Epithelial cell of umbilical artery (primary cell): Measurements from ENCODE around the gene FAM234A. TPM values are rescaled to one million over a fixed set of nuclear protein-coding genes. Genes with fewer than 3 reads are reported as not detected.

Experiments
- total RNA-seq: library from RNA; depleted of rRNA; stranded (reverse); fragments of >200 nt; gene quantifications from 2 replicates; pipeline ENCODE4 v1.2.3, GENCODE V29; 2014

FAM234A gene, protein sequence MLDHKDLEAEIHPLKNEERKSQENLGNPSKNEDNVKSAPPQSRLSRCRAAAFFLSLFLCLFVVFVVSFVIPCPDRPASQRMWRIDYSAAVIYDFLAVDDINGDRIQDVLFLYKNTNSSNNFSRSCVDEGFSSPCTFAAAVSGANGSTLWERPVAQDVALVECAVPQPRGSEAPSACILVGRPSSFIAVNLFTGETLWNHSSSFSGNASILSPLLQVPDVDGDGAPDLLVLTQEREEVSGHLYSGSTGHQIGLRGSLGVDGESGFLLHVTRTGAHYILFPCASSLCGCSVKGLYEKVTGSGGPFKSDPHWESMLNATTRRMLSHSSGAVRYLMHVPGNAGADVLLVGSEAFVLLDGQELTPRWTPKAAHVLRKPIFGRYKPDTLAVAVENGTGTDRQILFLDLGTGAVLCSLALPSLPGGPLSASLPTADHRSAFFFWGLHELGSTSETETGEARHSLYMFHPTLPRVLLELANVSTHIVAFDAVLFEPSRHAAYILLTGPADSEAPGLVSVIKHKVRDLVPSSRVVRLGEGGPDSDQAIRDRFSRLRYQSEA
- 46.1 and 58.7 TPM in 2 replicates for total RNA-seq

DNA sequence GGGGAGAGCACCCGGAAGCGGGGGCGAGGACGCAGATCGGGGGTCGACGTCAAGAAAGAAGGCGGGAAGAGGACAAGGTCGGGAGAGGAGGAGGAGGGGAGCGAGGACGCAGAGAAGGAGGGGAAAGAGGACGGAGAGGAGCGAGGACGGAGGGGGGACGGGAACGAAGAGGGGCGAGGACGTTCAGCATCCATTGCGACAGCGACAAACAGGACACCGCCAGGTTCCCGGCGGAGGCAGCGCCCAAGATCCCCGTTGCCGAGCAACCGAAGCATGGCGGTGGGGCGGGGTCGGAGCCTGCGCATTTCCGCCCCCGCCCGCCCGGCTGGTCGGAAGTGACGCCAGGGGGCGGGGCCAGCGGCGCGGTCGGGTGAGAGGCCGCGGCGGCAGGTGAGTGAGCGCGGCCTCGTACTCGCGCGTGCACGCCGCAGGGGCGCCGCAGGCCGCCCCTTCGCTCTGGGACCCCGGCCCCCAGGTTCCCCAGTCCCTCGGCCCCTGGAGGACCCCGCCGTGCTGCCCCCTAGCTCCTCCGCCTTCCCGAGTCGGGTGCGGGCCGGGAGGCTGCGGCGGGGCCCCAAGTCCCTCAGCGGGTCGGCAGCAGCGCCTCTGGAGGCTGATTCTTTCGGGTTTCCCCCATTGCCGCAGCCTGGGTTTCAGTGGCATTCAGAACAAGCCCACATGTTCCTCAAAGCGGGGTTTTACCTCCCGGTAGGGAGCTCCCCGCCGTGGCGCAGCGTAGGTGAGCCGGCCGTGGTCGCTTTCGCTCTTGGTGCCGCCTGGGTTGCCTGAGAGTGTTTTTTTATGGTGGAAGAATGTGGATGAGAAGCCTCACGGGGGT, at the start of gene FAM234A:
Gene FAM234A, plus strand, starts transcription at position 354 of the 838 bp plus-strand sequence. CDS start 19,593 bp downstream, outside the sequence.

DNA sequence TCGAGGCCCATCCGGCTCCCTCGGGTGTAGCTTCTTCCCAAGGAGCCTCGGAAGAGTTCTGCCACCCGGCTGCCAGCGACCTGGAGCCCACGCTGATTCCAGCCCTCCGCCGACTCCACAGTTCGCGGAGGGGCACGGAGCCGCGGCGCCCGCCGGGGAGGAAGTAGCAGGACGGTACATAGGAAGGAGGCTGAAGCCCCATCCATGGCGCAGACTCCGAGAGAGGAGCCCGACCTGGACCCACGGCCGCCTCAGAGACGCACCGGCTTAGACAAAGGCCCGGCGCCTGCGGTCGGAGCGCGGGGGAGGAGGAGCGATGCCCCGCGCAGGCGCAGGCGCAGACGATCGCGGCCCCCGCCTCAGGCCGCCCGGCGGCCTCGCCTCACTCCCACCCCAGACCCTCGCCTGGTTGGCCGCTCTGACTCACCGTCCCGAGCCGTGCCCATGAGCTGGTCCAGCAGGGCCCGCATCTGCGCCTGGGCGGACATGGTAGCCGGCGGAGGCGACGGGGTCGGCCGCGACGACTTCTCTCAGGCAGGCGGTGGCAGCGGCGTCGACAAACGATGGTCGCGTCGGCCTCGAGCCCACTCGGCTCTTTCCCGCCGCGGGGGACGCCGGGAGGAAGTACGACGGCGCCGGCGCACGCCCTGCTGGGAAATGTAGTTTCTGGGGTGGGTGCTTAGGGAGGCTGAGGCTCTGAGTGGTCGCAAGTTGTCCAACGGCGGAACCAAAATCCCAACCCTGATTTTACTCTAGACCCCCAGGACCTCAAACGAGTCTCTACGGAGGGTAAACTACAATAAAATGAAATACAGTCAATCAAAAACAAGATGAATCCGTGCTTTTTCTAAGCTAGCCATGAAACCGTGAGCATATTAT, 5.5 kb upstream of the FAM234A start, which contains the start of gene LUC7L:
Gene LUC7L, minus strand, starts transcription at position 598 of the 879 bp plus-strand sequence. Its CDS starts 110 bp downstream, at position 488.

DNA sequence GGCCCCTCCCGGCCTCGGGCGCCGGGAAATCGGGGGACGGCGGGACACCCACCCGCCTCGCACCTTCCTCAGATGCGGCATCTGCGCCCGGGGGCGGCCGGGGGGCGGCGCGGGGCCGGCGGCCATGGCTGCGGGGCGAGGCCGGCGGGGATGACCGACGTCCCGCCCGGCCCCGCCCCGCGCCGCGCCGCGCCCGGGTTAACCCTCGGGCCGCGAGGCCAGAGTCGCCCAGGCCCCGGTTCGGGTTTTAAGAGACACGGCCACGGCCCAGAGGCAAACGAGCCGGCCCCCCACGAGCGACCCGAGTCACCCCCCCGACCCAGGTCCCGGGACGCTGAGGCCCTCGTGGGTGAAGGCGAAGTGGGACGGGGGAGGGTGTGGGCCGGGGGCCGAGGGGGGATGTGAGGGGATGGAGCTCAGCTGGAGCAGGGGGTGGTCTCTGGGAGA, 41.2 kb downstream of the FAM234A start, which contains the start of gene RGS11:
Gene RGS11, minus strand, starts transcription at position 159 of the 447 bp plus-strand sequence. Its CDS starts 33 bp downstream, at position 126.

DNA sequence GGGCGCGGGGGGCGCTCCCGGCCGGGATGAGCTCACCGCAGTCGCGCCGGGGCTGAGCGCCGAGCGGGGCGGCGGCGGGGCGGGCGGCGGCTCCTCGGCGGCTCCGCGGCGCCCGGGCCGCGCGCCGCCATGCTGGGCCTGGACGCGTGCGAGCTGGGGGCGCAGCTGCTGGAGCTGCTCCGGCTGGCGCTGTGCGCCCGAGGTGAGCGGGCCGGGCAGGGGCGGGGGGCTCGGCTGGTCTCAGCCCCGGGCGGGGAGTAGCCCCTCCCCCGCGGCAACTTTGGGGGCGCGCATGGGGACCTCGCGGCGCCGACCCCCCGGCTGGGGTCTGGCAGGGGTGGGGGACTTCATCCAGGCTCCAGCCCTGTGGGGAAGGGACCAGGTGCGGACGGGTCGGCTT, 45.9 kb downstream of the FAM234A start, which contains the start of gene ARHGDIG:
Gene ARHGDIG, plus strand, starts transcription at position 40 of the 400 bp plus-strand sequence. Its CDS starts 90 bp downstream, at position 130.

DNA sequence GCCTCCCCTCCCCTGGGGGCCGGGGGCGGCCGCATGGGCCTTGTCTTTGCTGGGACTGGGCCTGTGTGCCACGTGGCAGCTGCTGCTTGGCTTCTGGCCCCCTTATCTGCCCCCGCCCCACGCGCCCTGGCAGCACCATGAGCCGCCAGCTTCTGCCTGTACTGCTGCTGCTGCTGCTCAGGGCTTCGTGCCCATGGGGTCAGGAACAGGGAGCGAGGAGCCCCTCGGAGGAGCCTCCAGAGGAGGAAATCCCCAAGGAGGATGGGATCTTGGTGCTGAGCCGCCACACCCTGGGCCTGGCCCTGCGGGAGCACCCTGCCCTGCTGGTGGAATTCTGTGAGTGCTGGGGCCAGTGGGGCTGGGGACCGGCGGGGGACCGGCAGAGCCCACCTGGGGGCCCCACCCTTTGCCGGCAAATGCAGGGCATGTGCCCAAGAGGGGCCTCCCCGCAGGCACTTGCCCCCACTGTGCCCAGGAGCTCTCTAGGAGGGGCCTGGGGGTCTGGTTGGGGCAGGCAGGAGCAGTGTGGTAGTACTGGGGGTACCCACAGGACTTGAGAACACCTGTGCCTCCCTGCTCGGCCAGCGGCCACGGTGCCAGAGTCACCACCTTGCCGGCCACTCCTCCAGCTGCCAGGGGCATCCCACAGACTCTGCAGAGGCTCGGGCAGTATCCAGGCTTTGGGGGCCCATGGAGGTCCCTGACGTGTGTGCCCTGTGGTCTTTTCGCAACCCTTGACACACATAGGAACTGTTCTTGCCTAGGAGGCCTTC, 48.6 kb downstream of the FAM234A start, which contains the start of gene PDIA2:
Gene PDIA2, plus strand, starts transcription at position 132 of the 773 bp plus-strand sequence. Its CDS starts 6 bp downstream, at position 138.

Other genes starting within 250 kb of the FAM234A start
- gene POLR3K, start 181.2 kb upstream of the FAM234A start, total RNA-seq, result 8.2 and 10.4 TPM in 2 replicates
- gene SNRNP25, start 181.0 kb upstream of the FAM234A start, total RNA-seq, result 37.0 and 46.4 TPM in 2 replicates
- gene RHBDF1, start 162.2 kb upstream of the FAM234A start, total RNA-seq, result 16.6 and 19.5 TPM in 2 replicates
- gene MPG, start 156.6 kb upstream of the FAM234A start, total RNA-seq, result 133 and 217 TPM in 2 replicates
- gene NPRL3, start 96.1 kb upstream of the FAM234A start, total RNA-seq, result 5.6 and 5.8 TPM in 2 replicates
- not detected in 2 replicates for gene HBZ, start 82.2 kb upstream of the FAM234A start, total RNA-seq
- not detected in 2 replicates for gene HBM, start 68.8 kb upstream of the FAM234A start, total RNA-seq
- gene HBA2, start 61.9 kb upstream of the FAM234A start, total RNA-seq, result not detected in 2 replicates
- not detected in 2 replicates for gene HBA1, start 58.1 kb upstream of the FAM234A start, total RNA-seq
- gene HBQ1, start 54.4 kb upstream of the FAM234A start, total RNA-seq, result 0.61 and 3.9 TPM in 2 replicates
- 36.7 and 48.8 TPM in 2 replicates for gene LUC7L, start 5.4 kb upstream of the FAM234A start, total RNA-seq
- gene RGS11, start 41.1 kb downstream of the FAM234A start, total RNA-seq, result 0.97 and 1.5 TPM in 2 replicates
- gene ARHGDIG, start 45.8 kb downstream of the FAM234A start, total RNA-seq, result 0.61 and 4.2 TPM in 2 replicates
- not detected in 2 replicates for gene PDIA2, start 48.3 kb downstream of the FAM234A start, total RNA-seq
- 18.8 and 22.9 TPM in 2 replicates for gene AXIN1, start 117.9 kb downstream of the FAM234A start, total RNA-seq
- 111 and 136 TPM in 2 replicates for gene MRPL28, start 135.7 kb downstream of the FAM234A start, total RNA-seq
- 78.0 and 93.9 TPM in 2 replicates for gene PGAP6, start 147.2 kb downstream of the FAM234A start, total RNA-seq
- 76.4 and 117 TPM in 2 replicates for gene NME4, start 162.4 kb downstream of the FAM234A start, total RNA-seq
- gene DECR2, start 167.1 kb downstream of the FAM234A start, total RNA-seq, result 9.0 and 17.5 TPM in 2 replicates
- gene RAB11FIP3, start 190.8 kb downstream of the FAM234A start, total RNA-seq, result 23.4 and 24.8 TPM in 2 replicates